Measurements from ENCODE around the gene ARID1B.

GRCh38 chr6:156956286-156956685 is 179.1 kb downstream of the ARID1B start:
- TF ChIP-seq CTCF (IDR thresholded peaks at IDR 0.05) (no peak), POLR2A (IDR thresholded peaks at IDR 0.05) (no peak)

All from adrenal gland (tissue), 5 donors.